Left hindlimb (tissue), 1 donor: ENCODE data around the gene FRYL.
"Not testable (repeated sequence)": the region's sequence is repeated elsewhere in the genome, so short reads cannot be mapped to it uniquely, and the experiment has no call there.

ENCODE experiments used
- DNase-seq: peaks from one replicate; pipeline ENCODE4 v3.0.0-alpha.2; 2018

The FRYL gene

GRCh38 chr4:48779998-48780864, at the start of gene FRYL:
TSS of gene FRYL (minus strand) at chr4:48780279. CDS start at chr4:48634410, 145,869 bp downstream.
- peak; percentile 100 for DNase-seq

- no peak for DNase-seq
Measured at GRCh38 chr4:48827622-48828021, 47.5 kb upstream of the FRYL start.

- DNase-seq: not testable (repeated sequence)
Measured at GRCh38 chr4:48821431-48821830, 41.4 kb upstream of the FRYL start.

DNA sequence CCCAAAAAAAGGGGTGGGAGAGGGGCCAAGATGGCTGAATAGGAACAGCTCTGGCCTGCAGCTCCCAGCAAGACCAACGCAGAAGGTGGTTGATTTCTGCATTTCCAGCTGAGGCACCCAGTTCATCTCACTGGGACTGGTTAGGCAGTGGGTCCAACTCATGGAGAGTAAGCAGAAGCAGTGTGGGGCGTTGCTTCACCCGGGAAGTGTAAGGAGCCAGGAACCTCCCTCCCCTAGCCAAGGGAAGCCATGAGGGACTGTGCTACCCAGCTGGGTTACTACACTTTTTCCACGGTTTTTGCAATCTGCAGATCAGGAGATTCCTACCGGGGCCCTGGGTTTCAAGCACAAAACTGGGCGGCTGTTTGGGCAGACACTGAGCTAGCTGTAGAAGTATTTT, 36.9 kb upstream of the FRYL start:
- DNase-seq: no peak

DNA sequence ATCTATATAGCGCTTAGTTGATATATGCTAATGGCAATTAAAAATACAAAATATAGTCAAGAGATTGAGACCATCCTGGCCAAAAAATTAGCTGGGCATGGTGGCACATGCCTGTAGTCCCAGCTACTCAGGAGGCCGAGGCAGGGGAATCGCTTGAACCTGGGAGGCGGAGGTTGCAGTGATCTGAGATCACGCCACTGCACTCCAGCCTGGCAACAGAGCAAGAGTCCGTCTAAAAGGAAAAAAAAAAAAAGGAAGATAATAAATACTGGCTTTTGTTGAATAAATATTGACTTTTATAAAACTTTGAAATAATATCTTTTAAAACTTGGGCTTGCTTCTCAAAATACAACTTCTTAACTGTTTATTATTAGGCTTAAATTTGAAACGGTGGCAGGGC, 36.2 kb upstream of the FRYL start:
- DNase-seq: not testable (repeated sequence)

DNA sequence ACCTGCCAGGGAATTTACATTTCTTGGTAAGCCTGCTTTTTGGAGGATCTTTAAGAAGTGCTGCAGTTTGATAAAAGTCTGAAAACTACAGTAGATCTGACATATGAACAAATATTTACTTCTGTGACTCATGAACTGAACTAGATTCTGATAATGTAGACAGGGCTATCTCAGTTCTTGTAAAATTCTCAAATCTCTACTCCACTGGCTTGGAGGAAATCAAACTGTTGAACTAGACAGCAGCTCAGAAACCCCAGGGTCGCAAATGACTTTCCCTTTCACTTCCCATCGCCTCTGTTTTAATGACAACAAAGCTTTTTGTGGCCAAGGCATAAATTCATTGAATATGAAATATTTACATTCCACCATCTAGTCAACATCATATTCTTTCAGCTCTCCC, 35.4 kb upstream of the FRYL start:
- DNase-seq: no peak

- DNase-seq: no peak
Measured at GRCh38 chr4:48813964-48814363, 33.9 kb upstream of the FRYL start.

- no peak for DNase-seq
Measured at GRCh38 chr4:48812866-48813265, 32.8 kb upstream of the FRYL start.

- no peak for DNase-seq
Measured at GRCh38 chr4:48804584-48805301, 24.7 kb upstream of the FRYL start.

GRCh38 chr4:48801016-48801715, 21.1 kb upstream of the FRYL start:
- DNase-seq: no peak

- DNase-seq: not testable (repeated sequence)
Measured at GRCh38 chr4:48800155-48800554, 20.1 kb upstream of the FRYL start.

DNA sequence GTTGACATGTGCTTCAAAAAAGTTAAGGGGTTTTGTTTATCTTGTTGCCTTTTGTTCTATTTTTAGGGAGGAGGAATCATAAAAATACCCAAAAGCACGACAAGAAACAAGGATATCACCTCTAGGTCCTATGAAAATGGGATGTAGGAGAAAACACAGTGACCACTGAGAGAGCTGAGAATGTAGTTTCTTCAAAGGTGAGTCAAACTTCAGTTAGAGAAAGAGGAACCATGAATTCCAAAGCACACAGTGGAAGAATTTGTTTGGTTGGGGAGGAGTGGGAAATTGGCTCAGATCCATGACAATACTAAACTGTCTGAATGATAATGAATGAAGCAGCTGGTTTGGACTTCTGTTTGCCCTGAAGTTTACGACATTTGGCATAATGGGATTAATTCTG, 19.1 kb upstream of the FRYL start:
- no peak for DNase-seq

DNA sequence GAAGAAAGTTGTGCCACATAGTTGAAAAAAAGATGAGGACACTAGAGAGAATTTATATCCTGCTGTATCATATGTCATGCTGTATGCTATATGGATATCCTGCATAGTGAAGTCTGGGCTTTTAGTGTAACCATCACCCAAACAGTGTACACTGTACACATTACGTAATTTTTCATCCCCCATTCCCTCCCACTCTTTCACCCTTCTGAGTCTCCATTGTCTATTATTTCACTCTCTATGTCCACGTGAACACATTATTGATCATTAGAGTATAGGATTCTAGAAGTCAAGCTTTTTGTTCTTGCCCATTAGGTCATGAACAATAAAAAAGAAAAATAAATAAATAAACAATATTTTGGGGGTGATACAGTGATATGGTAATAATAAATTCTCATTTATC, 18.0 kb upstream of the FRYL start:
- DNase-seq: no peak

DNA sequence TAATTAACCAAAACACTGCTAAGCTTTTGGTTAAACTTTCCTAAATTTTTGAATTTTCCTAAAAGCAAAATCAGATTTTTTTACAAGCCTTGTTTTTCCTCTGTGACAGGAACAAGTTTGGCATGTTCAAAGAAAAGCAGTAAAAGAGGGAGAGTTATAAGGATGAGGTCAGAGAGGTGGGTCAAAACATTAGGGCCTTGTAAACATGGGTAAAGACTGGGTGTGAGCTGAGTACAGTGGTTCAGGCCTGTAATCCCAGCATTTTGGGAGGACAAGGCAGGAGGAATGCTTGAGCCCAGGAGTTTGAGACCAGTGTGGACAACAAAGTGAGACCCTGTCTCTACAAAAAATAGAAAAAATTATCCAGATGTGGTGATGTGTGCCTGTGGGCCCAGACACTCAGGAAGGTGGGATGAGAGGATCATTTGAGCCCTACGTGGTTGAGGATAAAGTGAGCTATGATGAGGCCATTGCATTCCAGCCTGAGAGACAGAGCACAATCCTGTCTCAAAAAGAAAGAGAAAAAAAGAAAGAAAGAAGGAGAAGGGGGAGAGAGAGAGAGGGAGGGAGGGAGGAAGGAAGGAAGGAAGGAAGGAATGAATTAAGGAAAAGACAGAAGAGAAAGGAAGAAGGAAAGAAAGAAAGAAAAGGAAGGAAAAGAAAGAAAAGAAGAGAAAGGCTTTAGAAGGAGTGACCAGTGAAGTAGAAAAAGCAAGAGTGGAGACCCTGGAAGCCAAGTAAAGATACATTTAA, 17.0 kb upstream of the FRYL start:
- no peak for DNase-seq

- no peak for DNase-seq
Measured at GRCh38 chr4:48796191-48796926, 16.3 kb upstream of the FRYL start.

DNA sequence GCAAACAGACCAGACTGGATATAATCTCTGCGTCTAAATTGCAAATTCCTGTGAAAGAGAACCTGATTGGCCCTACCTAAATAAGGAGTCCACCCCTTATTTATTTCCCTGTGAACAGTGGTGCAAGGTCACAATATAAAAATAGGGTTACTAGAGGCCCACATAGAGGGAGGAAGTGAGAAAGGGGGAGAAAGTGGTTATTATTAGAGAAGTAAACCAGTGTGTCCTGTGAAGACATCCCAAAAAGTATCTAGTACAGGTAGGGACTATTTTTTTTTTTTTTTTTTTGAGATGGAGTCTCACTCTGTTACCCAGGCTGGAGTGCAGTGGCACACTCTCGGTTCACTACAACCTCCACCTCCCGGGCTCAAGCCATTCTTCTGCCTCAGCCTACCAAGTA, 15.0 kb upstream of the FRYL start:
- DNase-seq: no peak

- DNase-seq: no peak
Measured at GRCh38 chr4:48792348-48793006, 12.4 kb upstream of the FRYL start.

DNA sequence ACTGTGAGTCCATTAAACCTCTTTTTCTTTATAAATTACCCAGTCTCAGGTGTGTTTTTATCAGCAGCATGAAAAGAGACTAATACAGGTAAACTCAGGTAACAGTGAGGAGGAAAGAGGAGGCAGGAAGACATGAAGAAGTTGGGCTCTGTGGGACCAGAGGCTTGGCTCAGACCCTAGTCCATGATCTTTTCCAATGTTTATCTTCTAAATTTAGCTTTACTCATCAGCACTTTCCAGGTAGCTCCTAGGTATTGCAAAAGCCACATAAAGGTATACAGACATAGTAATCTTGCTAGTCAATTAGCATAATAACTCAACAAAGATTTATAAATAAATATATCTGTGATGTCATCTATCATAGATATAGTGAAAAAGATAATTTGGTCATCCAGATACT, 11.2 kb upstream of the FRYL start:
- DNase-seq: no peak

GRCh38 chr4:48790561-48790960, 10.5 kb upstream of the FRYL start:
- DNase-seq: no peak

GRCh38 chr4:48787056-48787455, 7.0 kb upstream of the FRYL start:
- no peak for DNase-seq

DNA sequence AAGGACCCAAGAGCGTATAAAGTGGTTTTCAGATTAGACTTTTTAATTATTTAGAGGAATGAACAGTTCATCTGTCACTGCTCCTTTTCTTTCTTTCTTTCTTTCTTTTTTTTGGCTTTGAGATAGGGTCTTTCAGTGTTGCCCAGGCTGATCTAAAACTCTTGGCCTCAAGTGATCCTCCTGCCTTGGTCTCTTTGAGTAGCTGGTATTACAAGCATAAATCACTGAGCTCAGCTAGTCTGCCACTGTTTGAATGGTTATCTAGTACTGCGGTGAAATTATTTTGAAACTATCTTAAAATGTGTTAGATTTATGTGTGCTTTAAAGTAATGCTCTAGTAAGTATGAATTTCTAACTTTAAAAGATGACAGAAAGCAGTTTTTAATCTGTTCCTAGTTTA, 6.5 kb upstream of the FRYL start:
- DNase-seq: no peak

DNA sequence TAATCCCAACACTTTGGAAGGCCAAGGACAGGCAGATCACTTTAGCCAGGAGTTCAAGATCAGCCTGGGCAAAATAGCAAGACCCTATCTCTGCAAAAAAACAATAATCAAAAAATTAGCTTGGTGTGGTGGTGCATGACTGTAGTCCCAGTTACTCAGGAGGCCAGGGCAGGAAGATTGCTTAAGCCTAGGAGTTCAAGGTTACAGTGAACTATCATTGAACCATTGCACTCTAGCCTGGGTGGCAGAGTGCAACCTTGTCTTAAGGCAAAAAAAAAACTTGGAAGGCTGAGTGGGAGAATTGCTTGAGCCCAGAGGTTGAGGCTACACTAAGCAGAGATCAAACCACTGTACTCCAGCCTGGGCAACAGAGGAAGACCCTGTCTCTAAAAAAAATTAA, 5.2 kb upstream of the FRYL start:
- DNase-seq: no peak
